CD4-positive, alpha-beta memory T cell (primary cell): Measurements from ENCODE around the gene DIP2C. TPM values are rescaled to one million over a fixed set of nuclear protein-coding genes. Genes with fewer than 3 reads are reported as not detected.

Source experiments
- CTCF ChIA-PET: fragments of 350-600 bp; sonication (Branson Sonifier 250); formaldehyde crosslinking; loops from one replicate; lab custom pipeline; 2021; ENCODE audit warnings: inconsistent platforms; ENCODE audit not compliant: partially characterized antibody; lab: Charles Lee
- POLR2A ChIA-PET: fragments of 350-600 bp; sonication (Branson Sonifier 250); formaldehyde crosslinking; loops from one replicate; lab custom pipeline; 2021; ENCODE audit not compliant: partially characterized antibody; lab: Charles Lee
- DNase-seq, 5 donors: peaks; one replicate each; pipeline versions ENCODE4 v3.0.0 to v3.0.0-alpha.2; 2020 to 2022; ENCODE audit warnings: mixed read lengths in 1 of 5
- H3K27ac ChIP-seq: one replicate; pipeline ENCODE4 v1.7.0; 2013; ENCODE audit warnings: low read depth, low read length
- H3K27me3 ChIP-seq: 2 replicates; pipeline ENCODE4 v1.7.0; 2013; ENCODE audit warnings: mild to moderate bottlenecking, low read length, moderate library complexity; ENCODE audit not compliant: insufficient read depth
- H3K36me3 ChIP-seq: 2 replicates; pipeline ENCODE4 v1.7.0; 2013; ENCODE audit warnings: mild to moderate bottlenecking, low read length, moderate library complexity; ENCODE audit not compliant: insufficient read depth
- H3K4me1 ChIP-seq: 2 replicates; pipeline ENCODE4 v1.7.0; 2013; ENCODE audit warnings: mild to moderate bottlenecking, low read length, moderate library complexity; ENCODE audit not compliant: insufficient read depth
- H3K4me3 ChIP-seq, 2 donors: one replicate each; pipeline ENCODE4 v1.7.0; 2013; ENCODE audit warnings: low read length in 2 of 2, mild to moderate bottlenecking in 1 of 2
- H3K9me3 ChIP-seq, 2 donors: one replicate each; pipeline ENCODE4 v1.7.0; 2013; ENCODE audit warnings: low read length in 2 of 2, control low read depth in 1 of 2; ENCODE audit not compliant: control insufficient read depth in 1 of 2
- H3K27ac Mint-ChIP-seq, 7 donors: one replicate each; pipeline ENCODE4 v1.8.0; 2020 to 2021; ENCODE audit warnings: mixed read lengths in 7 of 7, mild to moderate bottlenecking in 6 of 7, inconsistent platforms in 3 of 7, moderate library complexity in 3 of 7
- H3K27me3 Mint-ChIP-seq, 2 donors: one replicate each; pipeline ENCODE4 v1.8.0; 2020 to 2021; ENCODE audit warnings: mixed read lengths in 2 of 2
- H3K36me3 Mint-ChIP-seq, 2 donors: one replicate each; pipeline ENCODE4 v1.8.0; 2020 to 2021; ENCODE audit warnings: mixed read lengths in 2 of 2, inconsistent platforms in 1 of 2, mild to moderate bottlenecking in 1 of 2
- H3K4me1 Mint-ChIP-seq, 4 donors: one replicate each; pipeline ENCODE4 v1.8.0; 2020 to 2021; ENCODE audit warnings: mixed read lengths in 4 of 4, mild to moderate bottlenecking in 1 of 4
- H3K4me3 Mint-ChIP-seq, 8 donors: one replicate each; pipeline ENCODE4 v1.8.0; 2020 to 2021; ENCODE audit warnings: mixed read lengths in 8 of 8, mild to moderate bottlenecking in 7 of 8, moderate library complexity in 6 of 8, inconsistent platforms in 3 of 8
- H3K9me3 Mint-ChIP-seq, 8 donors: one replicate each; pipeline ENCODE4 v1.8.0; 2020 to 2021; ENCODE audit warnings: mixed read lengths in 8 of 8, mild to moderate bottlenecking in 5 of 8, inconsistent platforms in 3 of 8, moderate library complexity in 1 of 8
- intact Hi-C: fragments of 100-400 bp; cut with micrococcal nuclease; formaldehyde crosslinking; loops from one replicate; pipeline ENCODE4 v1.15.1; 2023
- polyA plus RNA-seq, 2 donors: library from polyadenylated mRNA; unstranded; fragments of 300-500 nt; fragmentation: Illumina TruSeq; gene quantifications; one replicate each; pipeline ENCODE4 v1.2.3, GENCODE V29; 2021
- total RNA-seq, 2 experiments: library from RNA; stranded (reverse); gene quantifications; one replicate each; pipeline ENCODE4 v1.2.3, GENCODE V29; 2021

Gene DIP2C
- total and polyA plus RNA-seq, 4 experiments from 2014 or later: 1.1 to 6.0 (median 3.9) TPM

- POLR2A ChIA-PET: no interaction called here
- intact Hi-C loops: no loop called here
- H3K4me1 Mint-ChIP-seq: no peaks in the 10 kb centered on the region
- no peaks in the 10 kb centered on the region for H3K27me3 ChIP-seq
- no peaks in the 10 kb centered on the region for H3K27me3 Mint-ChIP-seq
- no peaks in the 10 kb centered on the region for H3K36me3 ChIP-seq
- H3K4me3 Mint-ChIP-seq: no peak overlapping the region
- no peak for DNase-seq
- no peaks in the 10 kb centered on the region for H3K9me3 Mint-ChIP-seq
- CTCF ChIA-PET: no interaction called here
- H3K27ac ChIP-seq: no peak overlapping the region
- peaks cover 25 to 27% of the 10 kb centered on the region in 2 donors for H3K36me3 Mint-ChIP-seq
- no peak overlapping the region for H3K27ac Mint-ChIP-seq
- H3K9me3 ChIP-seq: no peaks in the 10 kb centered on the region
- H3K4me3 ChIP-seq: no peak overlapping the region
- no peaks in the 10 kb centered on the region for H3K4me1 ChIP-seq
Observed at GRCh38 chr10:418226-418625, 271.2 kb downstream of the DIP2C start.

GRCh38 chr10:416091-416515 lies 273.4 kb downstream of the DIP2C start:
- Mint-ChIP-seq H3K4me1 (no peaks in the 10 kb centered on the region), H3K27ac (peak overlapping the region in 1 of 7 donors; percentile 52), H3K4me3 (no peak overlapping the region), H3K36me3 (peaks cover 21 to 27% of the 10 kb centered on the region in 2 donors), H3K27me3 (no peaks in the 10 kb centered on the region), H3K9me3 (no peaks in the 10 kb centered on the region)
- Histone ChIP-seq H3K4me1 (no peaks in the 10 kb centered on the region), H3K36me3 (no peaks in the 10 kb centered on the region), H3K9me3 (no peaks in the 10 kb centered on the region), H3K27ac (no peak overlapping the region), H3K27me3 (no peaks in the 10 kb centered on the region), H3K4me3 (no peak overlapping the region)
- CTCF ChIA-PET: no interaction called here
- DNase-seq: no peak
- POLR2A ChIA-PET: no interaction called here
- intact Hi-C loops: no loop called here

- ChIA-PET POLR2A (no interaction called here), CTCF (no interaction called here)
- intact Hi-C loops: no loop called here
- Mint-ChIP-seq H3K27me3 (no peaks in the 10 kb centered on the region), H3K27ac (peak overlapping the region in 1 of 7 donors; percentile 30), H3K9me3 (no peaks in the 10 kb centered on the region), H3K36me3 (peaks cover 21 to 28% of the 10 kb centered on the region in 2 donors), H3K4me1 (peaks cover 0 to 5% (median 4%) of the 10 kb centered on the region in 4 donors), H3K4me3 (no peak overlapping the region)
- Histone ChIP-seq H3K36me3 (no peaks in the 10 kb centered on the region), H3K9me3 (no peaks in the 10 kb centered on the region), H3K4me3 (no peak overlapping the region), H3K4me1 (no peaks in the 10 kb centered on the region), H3K27ac (no peak overlapping the region), H3K27me3 (no peaks in the 10 kb centered on the region)
- no peak for DNase-seq
Observed at GRCh38 chr10:413662-414071, 275.8 kb downstream of the DIP2C start.

- H3K9me3 Mint-ChIP-seq: no peaks in the 10 kb centered on the region
- CTCF ChIA-PET: no interaction called here
- POLR2A ChIA-PET: no interaction called here
Observed at GRCh38 chr10:412109-412508, 277.4 kb downstream of the DIP2C start.

GRCh38 chr10:411603-412002 lies 277.9 kb downstream of the DIP2C start:
- H3K4me3 Mint-ChIP-seq: no peak overlapping the region
- DNase-seq: no peak
- H3K9me3 Mint-ChIP-seq: no peaks in the 10 kb centered on the region
- intact Hi-C loops: no loop called here
- H3K36me3 ChIP-seq: no peaks in the 10 kb centered on the region
- no peaks in the 10 kb centered on the region for H3K9me3 ChIP-seq
- H3K4me3 ChIP-seq: no peak overlapping the region
- CTCF ChIA-PET: no interaction called here
- H3K27ac Mint-ChIP-seq: no peak overlapping the region
- H3K27me3 ChIP-seq: no peaks in the 10 kb centered on the region
- no peaks in the 10 kb centered on the region for H3K27me3 Mint-ChIP-seq
- H3K27ac ChIP-seq: no peak overlapping the region
- H3K36me3 Mint-ChIP-seq: peaks cover 33% of the 10 kb centered on the region in 2 donors
- H3K4me1 Mint-ChIP-seq: peaks cover 0 to 5% (median 4%) of the 10 kb centered on the region in 4 donors
- no peaks in the 10 kb centered on the region for H3K4me1 ChIP-seq
- POLR2A ChIA-PET: no interaction called here

More at GRCh38 chr10:412109-412508, 277.4 kb downstream of the DIP2C start:
- no peak overlapping the region for H3K27ac Mint-ChIP-seq
- intact Hi-C loops: no loop called here
- no peak overlapping the region for H3K4me3 Mint-ChIP-seq
- no peak for DNase-seq
- Histone ChIP-seq H3K36me3 (no peaks in the 10 kb centered on the region), H3K9me3 (no peaks in the 10 kb centered on the region), H3K4me3 (no peak overlapping the region), H3K27me3 (no peaks in the 10 kb centered on the region), H3K4me1 (no peaks in the 10 kb centered on the region), H3K27ac (no peak overlapping the region)
- peaks cover 30 to 31% of the 10 kb centered on the region in 2 donors for H3K36me3 Mint-ChIP-seq
- no peaks in the 10 kb centered on the region for H3K27me3 Mint-ChIP-seq
- peaks cover 0 to 5% (median 4%) of the 10 kb centered on the region in 4 donors for H3K4me1 Mint-ChIP-seq

GRCh38 chr10:409408-410040 lies 279.9 kb downstream of the DIP2C start:
- POLR2A ChIA-PET: no interaction called here
- no peak for DNase-seq
- intact Hi-C loops: no loop called here
- H3K27ac ChIP-seq: no peak overlapping the region
- Mint-ChIP-seq H3K4me1 (peaks cover 0 to 5% (median 4%) of the 10 kb centered on the region in 4 donors), H3K27ac (no peak overlapping the region), H3K4me3 (no peak overlapping the region), H3K36me3 (peaks cover 39 to 43% of the 10 kb centered on the region in 2 donors), H3K9me3 (no peaks in the 10 kb centered on the region), H3K27me3 (no peaks in the 10 kb centered on the region)
- no peaks in the 10 kb centered on the region for H3K4me1 ChIP-seq
- H3K27me3 ChIP-seq: no peaks in the 10 kb centered on the region
- no peaks in the 10 kb centered on the region for H3K9me3 ChIP-seq
- H3K36me3 ChIP-seq: no peaks in the 10 kb centered on the region
- H3K4me3 ChIP-seq: no peak overlapping the region
- CTCF ChIA-PET: no interaction called here

GRCh38 chr10:408236-408635 lies 281.2 kb downstream of the DIP2C start:
- H3K36me3 ChIP-seq: no peaks in the 10 kb centered on the region
- H3K4me1 ChIP-seq: no peaks in the 10 kb centered on the region
- no peaks in the 10 kb centered on the region for H3K9me3 ChIP-seq
- Mint-ChIP-seq H3K4me1 (peaks cover 0 to 5% (median 4%) of the 10 kb centered on the region in 4 donors), H3K27me3 (no peaks in the 10 kb centered on the region), H3K36me3 (peaks cover 32 to 39% of the 10 kb centered on the region in 2 donors), H3K9me3 (no peaks in the 10 kb centered on the region), H3K27ac (no peak overlapping the region), H3K4me3 (no peak overlapping the region)
- DNase-seq: no peak
- no peak overlapping the region for H3K27ac ChIP-seq
- ChIA-PET POLR2A (interaction anchor here (0.5 kb wide), 1 partner anchor 27 kb away, joined by 3 read pairs; no protein-coding TSS in a partner anchor), CTCF (interaction anchor here (0.6 kb wide), 1 partner anchor 12 kb away, joined by 3 read pairs; no protein-coding TSS in a partner anchor)
- intact Hi-C loops: no loop called here
- H3K4me3 ChIP-seq: no peak overlapping the region
- H3K27me3 ChIP-seq: no peaks in the 10 kb centered on the region
